GM21717 (cell line): ENCODE measurements around the gene ACCS.

Experiments
- ATAC-seq: cut with Tn5 transposase; IDR thresholded peaks from one replicate; pipeline ENCODE4 v1.9.1; 2021; ENCODE audit warnings: mild to moderate bottlenecking, moderate library complexity; ENCODE audit not compliant: unreplicated experiment

The ACCS gene

GRCh38 chr11:44088871-44089270, 22.8 kb downstream of the ACCS start:
- no peak for ATAC-seq

- no peak for ATAC-seq
Observed at GRCh38 chr11:44090539-44090938, 24.5 kb downstream of the ACCS start.

- ATAC-seq, result no peak
Observed at GRCh38 chr11:44094260-44094868, 28.3 kb downstream of the ACCS start.

- peak; percentile 90 for ATAC-seq
Observed at GRCh38 chr11:44095506-44096359, 29.7 kb downstream of the ACCS start, which contains the start of gene EXT2. EXT2 (plus strand) TSS chr11:44095678; CDS start chr11:44107713, 12,035 bp downstream.

GRCh38 chr11:44096360-44097185, 30.5 kb downstream of the ACCS start:
- ATAC-seq, result peak; percentile 10

GRCh38 chr11:44097821-44098220, 31.8 kb downstream of the ACCS start:
- no peak for ATAC-seq

- no peak for ATAC-seq
Observed at GRCh38 chr11:44101098-44101497, 35.0 kb downstream of the ACCS start.

GRCh38 chr11:44104481-44105294, 38.6 kb downstream of the ACCS start:
- ATAC-seq, result no peak

GRCh38 chr11:44108260-44108659, 42.2 kb downstream of the ACCS start:
- no peak for ATAC-seq

GRCh38 chr11:44110231-44110679, 44.2 kb downstream of the ACCS start:
- ATAC-seq, result peak; percentile 85

GRCh38 chr11:44112091-44112821, 46.2 kb downstream of the ACCS start:
- no peak for ATAC-seq

- no peak for ATAC-seq
Observed at GRCh38 chr11:44113018-44113417, 46.9 kb downstream of the ACCS start.

- no peak for ATAC-seq
Observed at GRCh38 chr11:44113572-44113971, 47.5 kb downstream of the ACCS start.

GRCh38 chr11:44116234-44116830, 50.3 kb downstream of the ACCS start:
- no peak for ATAC-seq

GRCh38 chr11:44120169-44120568, 54.1 kb downstream of the ACCS start:
- no peak for ATAC-seq

- no peak for ATAC-seq
Observed at GRCh38 chr11:44125598-44125997, 59.5 kb downstream of the ACCS start.

GRCh38 chr11:44126304-44126703, 60.2 kb downstream of the ACCS start:
- no peak for ATAC-seq

- no peak for ATAC-seq
Observed at GRCh38 chr11:44127130-44127529, 61.1 kb downstream of the ACCS start.

- ATAC-seq, result no peak
Observed at GRCh38 chr11:44128729-44129128, 62.7 kb downstream of the ACCS start.
